ENCODE results near the gene FBXO8.
"Not testable (repeated sequence)": the region's sequence is repeated elsewhere in the genome, so short reads cannot be mapped to it uniquely, and the experiment has no call there.

Gene FBXO8, protein sequence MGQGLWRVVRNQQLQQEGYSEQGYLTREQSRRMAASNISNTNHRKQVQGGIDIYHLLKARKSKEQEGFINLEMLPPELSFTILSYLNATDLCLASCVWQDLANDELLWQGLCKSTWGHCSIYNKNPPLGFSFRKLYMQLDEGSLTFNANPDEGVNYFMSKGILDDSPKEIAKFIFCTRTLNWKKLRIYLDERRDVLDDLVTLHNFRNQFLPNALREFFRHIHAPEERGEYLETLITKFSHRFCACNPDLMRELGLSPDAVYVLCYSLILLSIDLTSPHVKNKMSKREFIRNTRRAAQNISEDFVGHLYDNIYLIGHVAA

DNA sequence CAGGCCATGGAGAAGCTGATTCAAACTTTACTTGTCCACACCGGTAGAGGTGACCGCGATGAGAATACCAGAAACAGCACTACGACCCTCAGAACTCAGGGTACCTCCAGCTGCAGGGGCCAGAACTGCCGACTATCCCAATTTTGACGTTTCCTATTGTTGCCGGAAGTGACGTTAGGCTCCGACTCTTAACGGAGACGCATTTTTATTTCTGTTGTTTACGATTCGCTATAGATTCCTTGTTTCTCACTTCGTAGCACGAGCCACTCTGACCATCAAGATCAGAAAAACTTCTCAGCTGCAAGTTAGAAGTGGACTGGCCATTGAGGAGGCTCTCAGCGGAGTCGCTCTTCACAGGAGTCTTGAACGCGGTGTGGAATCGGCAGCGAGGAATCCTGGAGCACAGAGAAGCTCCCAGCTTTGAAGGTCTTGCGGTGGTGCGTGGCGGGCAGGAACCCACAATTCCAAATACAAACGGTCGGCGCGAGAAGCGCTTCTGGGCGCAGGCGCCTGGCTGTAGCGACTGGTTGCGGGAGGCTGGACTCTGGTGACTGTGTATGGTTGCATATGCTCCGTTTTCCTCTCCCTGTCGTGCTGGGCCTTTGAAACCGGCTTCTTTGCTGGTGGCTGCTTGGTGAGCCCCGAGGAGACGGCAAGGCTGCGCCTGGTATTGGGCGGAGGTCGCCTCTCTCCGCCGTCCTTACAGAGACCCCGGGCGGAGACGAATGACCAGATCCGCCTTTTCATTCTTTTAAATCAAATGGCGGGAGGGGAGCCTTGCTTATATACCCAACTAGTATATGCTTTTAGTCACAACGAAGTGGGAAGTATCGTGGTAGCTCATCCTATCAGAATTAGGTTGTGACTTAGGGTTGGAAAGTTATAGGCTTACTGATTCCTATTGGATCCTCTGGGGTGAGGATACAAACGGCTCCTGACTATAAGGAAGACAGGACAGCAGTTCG is at the start of gene FBXO8, which contains the start of gene CEP44:
Gene FBXO8, minus strand, starts transcription at position 161 of the 965 bp plus-strand sequence. CDS start 20,575 bp downstream, outside the sequence.
Gene CEP44, plus strand, starts transcription at position 405 of the 965 bp plus-strand sequence. CDS start 15,211 bp downstream, outside the sequence.
- DNase-seq = peak; percentile 88

DNA sequence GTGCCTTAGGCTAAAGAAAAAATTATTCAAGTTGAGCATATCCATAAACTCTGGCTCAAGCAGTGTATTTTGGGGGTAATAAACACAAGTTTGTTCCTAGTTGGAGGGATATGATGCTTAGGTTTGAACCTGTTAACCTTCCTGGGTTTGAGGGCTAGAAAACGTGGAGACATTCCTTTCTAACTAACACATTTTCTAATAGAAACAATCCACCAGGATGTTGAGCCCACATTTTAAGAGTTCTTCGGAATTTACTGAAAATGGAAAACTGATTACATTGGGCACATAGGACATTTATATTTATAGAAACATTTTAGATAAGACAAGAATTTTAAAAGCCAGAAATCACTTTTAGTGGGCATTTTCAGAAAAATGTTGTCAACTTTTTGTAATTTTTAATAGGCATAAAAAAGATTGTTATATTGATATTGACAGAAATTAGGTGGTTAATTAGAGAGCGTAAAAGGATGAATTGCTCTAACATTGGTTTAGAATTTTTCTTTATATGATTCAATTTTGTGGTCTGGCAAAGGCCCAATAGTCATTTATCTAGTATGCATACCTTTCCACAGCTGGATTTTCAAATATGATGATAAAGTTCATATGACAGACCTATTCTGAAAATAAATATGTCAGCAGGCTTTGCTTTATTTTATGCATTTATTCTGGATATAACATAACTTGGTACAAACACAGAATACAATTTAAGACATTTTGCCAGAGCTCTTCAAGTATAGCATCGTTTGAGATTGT is 49.5 kb upstream of the FBXO8 start:
- no peak for DNase-seq

DNA sequence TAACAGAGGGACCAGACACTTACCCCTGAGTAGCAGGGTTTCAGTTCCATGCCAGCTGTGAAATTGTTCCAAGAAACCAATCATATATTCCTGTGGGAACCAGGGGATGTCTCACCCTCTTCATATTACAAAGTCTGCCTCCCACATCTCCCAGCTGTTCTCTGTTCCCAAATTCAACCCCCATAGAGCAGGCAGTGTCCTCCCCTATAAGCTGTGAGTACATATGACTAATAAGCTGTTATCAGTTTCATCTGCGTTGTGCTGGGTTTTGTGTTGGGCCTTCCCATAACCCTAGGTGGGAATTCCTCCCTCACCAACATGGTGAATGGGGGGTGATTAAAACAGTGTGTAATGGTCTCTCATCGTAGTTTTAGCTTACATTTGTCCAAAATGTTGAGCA is 41.3 kb upstream of the FBXO8 start:
- DNase-seq = no peak

DNA sequence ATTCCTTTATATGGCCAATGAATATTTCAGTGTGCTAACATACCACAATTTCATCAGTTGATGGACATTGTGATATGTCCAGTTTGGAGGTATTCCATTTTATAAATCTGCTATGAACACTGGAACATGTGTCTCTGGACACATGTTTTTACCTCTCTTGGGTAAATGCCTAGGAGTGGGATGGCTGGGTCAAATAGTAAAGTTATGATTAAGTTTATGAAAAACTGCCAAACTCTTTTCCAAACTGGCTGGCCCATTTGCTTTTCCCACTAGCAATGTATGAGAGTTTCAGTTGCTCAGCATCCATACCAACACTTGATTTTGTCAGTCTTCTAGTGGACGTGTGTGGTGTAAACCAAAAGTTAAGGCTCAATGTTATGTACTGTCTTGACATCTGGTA is 40.8 kb upstream of the FBXO8 start:
- DNase-seq = no peak

DNA sequence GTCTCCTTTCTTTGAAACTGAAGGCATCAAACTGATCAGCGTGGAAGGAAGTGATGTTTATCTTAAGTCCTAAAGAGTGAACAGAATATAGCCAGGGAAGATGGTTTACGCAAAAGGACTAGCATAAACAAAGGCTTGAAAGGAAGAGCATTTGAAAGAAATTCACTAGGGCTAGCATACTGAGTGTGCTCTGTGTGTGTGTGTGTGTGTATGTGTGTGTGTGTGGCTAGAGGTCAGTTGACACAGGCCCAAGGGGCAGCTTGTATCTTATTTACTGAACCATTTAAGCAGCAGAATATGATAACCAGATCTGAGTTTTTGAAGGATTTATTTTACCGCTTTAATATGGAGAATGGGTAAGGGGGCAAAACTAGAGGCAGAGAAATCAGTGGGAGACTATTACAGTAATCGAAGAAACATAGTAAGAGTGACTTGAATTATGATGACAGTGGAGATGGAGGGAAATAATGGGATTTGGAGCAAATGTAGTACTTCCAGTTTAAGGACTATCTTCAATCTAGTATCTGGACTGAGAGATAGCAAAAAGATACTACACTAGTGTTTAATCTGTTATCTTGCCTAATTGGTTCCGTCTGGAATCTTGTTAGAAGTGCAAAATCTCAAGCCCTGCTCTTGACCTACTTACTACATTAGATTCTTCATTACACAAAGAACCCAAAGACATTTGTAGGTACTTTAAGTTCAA is 37.2 kb upstream of the FBXO8 start:
- DNase-seq = no peak

DNA sequence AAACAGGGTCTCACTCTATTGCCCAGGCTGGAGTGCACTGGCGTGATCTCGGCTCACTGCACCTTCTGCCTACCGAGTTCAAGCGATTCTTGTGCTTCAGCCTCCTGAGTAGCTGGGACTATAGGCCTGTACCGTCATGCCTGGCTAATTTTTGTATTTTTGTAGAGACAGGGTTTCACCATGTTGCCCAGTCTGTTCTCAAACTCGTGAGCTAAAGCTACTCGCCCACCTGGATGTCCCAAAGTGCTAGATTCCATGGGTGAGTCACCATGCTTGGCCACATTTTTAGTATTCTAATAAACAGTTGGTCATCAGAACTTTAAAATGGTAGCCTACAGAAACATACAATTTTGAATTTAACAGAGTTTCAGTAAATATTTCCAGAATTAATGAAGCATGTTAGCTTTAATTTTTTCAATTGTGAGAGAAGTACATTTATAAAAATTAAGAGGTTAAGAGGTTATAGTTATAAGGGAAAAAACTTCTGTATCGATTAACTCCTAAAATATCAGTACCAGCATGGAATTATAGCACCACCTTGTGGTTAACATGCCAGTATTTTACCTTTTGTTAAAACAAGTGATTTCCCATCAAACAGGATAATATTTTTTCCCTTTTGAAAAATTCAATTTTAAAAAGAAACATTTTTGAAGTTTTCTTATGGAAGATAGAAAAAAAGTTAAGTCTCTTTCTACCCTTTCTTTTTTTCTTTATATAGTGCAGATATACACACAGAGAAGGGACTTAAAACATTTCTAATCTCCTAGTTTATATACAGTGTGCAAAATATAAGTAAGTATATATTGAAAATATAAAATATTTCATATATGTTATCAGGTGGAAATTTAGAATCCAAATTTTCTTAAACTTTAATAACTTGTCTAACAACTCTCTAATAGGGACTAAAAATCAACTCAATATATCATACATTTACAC is 35.6 kb upstream of the FBXO8 start:
- no peak for DNase-seq

DNA sequence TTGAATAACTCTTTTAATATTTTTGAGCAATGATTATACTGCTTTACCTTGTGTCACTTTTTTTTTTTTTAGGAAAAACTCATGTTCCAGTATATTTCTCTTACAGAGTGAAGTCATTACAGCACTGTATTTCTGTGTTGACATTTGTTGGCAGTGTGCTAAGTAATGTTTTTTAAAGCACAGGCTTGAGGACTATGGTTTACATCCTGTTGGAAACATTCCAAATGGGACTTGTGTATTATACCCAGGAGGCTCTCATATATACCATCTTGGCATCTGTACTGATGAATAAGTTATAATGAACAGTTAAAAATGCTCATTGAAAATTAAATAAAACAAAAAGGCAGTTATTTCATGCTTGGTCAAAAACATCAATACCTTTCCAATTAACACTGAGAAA is 34.1 kb upstream of the FBXO8 start:
- no peak for DNase-seq

DNA sequence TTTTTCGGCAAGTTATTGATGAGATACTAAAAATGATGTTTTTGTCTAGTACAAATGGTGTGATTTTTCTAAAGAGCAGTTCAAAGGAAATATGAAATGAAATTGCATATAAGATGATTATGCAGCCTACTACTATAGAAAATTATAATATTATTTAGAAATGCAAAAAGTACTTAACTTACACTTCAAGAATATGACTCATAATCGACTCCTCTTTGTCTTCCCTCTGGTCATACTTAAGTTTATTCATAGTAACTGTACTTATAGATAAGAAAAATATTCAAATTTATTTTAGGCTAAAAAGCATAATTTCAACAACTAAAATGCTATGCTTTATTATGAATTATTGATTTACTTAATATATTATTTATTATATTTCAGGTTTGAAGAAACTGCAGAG is 33.5 kb upstream of the FBXO8 start:
- no peak for DNase-seq

DNA sequence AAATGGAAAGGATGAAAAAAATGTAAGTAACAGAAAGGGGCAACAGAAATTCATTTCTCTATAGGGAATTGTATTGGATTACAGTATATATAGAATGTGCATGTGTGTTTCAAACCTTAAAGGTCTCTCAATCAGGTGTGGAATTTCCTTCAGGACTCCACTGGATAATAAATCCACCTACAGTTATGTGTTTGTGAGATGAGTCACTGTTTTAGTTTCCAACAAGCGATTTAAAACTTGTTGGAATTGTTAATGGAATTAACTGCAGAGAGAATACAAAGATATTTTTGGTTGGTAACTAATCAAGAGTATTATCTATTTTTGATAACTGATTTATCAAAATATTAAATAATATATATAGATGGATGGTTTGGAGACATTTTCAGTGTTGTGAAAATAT is 33.1 kb upstream of the FBXO8 start:
- DNase-seq = no peak

DNA sequence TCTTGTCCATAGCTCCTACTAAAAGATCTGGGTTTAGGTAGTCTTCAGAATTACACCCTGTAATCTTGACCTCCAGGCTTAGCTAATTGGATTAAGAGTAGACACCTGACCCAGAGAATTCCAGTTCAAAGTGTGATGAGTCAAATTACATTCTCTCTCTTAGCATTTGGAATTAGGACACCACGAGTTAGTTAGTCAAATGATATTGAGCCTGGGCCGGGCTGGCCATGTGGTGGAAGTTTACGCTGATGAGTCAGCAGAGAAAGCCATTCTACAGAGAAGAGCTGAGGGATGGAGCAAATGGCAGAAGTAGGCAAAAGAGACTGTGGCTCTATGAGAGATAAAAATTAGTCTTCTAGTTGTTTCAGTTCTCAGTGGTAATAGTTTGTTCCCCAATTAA is 31.3 kb upstream of the FBXO8 start:
- DNase-seq = no peak

DNA sequence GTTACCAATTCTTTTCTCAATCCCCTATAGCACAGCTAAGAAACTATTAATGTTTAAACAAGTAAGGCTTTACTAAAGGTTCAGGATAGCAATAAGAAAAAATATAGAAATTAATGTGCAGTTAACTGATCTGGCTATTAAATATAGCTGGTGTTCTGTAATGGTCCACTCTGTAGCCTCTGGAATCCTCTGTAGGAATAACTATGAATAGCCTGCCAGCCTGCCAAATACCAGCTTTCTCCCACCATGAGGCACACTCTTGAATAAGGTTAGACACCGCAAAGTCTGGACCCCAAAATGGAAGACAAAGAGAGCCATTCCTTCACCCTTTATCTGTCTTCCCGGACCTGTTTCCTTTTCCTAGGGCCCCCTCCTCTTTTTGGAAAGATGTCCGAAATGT is 30.8 kb upstream of the FBXO8 start:
- DNase-seq = no peak

DNA sequence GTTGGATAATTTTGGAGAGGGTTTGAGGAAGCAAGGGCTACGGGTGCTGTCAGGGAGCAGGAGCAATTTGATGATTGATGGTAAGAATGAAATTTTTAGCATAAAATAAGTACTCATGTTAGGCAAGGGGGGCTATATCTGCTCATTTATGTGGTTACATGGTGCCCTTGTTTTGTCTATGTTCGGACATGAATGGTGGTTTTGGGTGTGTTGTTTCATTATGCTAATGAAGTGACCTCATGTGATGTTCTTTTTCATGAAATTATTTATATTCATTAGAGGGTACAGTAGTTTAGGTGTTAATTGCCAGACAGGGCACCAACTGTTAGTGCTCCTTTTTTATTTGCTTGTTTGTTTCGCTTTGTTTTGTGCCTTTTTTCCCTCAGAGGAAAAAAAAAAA is 29.5 kb upstream of the FBXO8 start:
- DNase-seq = no peak

DNA sequence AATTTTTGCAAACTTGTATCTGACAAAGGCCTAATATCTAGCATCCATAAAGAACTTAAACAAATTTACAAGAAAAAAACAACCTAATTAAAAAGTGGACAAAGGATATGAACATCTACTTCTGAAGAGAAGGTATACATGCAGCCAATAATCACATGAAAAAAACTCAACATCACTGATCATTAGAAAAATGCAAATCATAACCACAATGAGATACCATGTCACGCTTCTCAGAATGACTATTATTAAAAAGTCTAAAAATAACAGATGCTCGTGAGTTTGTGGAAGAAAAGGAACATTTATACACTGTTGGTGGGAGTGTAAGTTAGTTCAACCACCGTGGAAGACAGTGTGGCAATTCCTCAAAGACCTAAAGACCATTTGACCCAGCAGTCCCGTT is 24.2 kb upstream of the FBXO8 start:
- no peak for DNase-seq

DNA sequence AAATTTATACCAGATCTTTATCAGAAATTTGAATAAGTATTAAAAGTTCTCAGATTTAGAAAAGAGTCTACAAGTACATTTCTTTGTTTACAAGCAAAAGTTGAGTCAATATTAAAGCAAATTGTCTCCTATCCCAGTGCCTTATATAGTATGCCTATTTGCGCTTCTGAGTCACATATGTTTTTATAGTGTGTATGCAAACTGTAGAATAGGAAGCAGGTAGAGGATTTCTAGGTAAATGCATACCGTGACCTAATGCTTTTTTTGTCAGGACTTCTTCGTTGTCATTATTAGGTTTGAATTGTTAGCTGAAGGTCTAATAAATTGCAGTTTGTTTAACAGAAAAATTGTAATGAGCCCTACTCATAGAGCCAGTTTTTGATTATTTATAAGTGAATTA is 22.5 kb upstream of the FBXO8 start:
- DNase-seq = no peak

DNA sequence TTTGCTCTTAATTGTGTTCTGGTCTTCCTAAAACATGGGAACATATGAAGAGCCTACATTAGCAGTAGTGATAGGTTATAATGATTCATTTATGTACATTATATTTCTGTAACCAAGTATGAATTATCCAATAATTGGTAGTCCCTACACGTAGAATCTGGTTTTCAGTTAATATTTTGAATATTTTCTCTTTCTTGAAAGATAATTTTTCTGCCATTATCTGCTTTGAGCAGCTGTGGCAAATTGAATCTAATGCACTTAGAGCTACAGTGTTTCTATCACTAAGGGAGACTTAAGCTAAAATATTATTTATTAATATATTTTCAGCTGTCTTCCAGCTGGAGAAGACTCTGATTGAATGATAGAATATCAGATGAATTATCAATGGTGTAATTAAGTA is 21.2 kb upstream of the FBXO8 start:
- DNase-seq = no peak

DNA sequence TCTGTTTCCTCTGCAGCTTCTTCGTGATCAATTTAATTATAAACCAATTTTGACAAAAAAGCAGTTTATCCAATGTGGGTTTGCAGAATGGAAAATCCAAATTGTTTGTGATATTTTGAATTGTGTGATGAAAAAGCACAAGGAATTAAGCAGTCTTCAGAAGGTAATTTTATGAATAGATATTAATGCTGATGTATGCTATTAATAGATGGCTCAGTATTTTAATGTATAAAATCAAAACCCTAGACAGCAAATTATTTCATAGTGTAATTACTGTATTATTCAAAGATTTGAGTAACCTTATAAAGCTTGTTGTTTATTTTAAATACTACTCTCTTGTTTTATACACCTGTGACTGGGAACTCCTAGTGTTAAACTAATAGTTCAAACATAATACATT is 20.2 kb upstream of the FBXO8 start:
- no peak for DNase-seq

DNA sequence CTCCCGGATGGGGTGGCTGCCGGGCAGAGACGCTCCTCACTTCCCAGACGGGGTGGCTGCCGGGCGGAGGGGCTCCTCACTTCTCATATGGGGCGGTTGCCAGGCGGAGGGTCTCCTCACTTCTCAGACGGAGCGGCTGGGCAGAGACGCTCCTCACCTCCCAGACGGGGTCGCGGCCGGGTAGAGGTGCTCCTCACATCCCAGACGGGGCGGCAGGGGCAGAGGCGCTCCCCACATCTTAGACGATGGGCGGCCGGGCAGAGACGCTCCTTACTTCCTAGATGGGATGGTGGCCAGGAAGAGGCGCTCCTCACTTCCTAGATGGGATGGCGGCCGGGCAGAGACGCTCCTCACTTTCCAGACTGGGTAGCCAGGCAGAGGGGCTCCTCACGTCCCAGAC is 11.7 kb upstream of the FBXO8 start:
- not testable (repeated sequence) for DNase-seq

DNA sequence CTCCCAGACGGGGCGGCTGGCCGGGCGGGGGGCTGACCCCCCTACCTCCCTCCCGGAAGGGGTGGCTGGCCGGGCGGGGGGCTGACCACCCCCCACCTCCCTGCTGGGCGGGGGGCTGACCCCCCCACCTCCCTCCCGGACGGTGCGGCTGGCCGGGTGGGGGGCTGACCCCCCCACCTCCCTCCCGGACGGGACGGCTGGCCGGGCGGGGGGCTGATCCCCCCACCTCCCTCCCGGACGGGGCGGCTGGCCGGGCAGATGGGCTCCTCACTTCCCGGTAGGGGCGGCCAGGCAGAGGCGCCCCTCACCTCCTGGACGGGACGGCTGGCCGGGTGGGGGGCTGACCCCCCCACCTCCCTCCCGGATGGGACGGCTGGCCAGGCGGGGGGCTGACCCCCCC is 11.2 kb upstream of the FBXO8 start:
- not testable (repeated sequence) for DNase-seq

DNA sequence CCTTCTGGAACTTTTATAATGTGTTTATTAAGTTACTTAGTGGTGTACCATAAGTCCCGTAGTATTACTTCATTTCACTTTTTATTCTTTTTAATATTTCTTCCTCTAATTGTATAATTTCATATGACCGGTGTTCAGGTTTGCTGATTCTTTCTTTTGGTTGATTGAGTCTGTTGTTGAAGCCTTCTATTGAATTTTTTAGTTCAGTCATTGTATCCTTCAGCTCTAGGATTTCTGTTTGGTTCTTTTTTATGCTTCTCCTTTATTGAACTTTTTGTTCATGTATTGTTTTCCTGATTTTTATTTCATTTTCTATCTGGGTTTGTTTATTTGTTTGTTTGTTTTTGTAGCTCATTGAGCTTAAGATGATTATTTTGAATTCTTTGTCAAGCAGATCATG is 9.0 kb upstream of the FBXO8 start:
- no peak for DNase-seq

DNA sequence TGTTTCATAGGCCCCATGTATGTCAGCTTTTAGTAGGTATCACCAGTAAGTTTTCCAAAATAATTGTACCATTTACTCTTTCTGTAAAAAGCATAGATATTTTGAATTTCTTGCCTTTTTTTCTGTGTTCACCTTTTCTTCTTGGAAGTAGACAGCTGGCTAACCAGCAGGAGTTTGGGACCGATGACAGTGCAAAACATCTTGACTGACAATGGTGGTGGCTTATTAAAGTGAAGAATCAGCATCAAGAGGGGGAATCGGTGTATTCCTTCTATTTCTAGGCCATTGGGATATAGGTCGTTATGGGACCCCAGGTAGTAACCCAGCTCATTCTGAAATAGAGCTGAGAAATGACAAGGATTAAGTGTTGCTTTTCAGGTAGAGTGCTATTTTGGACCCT is 3.4 kb upstream of the FBXO8 start:
- DNase-seq = no peak

DNA sequence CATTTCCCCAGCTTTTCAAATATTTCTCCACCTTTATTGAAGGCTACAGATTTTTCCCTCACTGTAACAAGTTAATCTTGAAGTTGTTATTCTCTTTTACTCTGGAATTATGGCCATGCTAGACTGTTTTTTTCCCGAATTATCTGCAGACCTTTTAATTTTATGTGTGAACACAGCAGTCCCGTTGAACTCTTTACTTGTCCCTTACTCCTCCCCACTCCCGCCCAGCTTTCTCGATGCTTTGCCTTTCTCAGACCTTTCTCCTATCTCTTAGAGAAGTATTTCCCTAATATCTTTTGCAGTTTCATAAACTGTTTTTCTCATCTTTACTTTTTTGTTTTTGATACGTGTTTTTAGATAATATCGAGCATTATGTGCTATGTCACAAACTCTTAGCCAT is 1.0 kb upstream of the FBXO8 start:
- no peak for DNase-seq
